Raji (cell line): ENCODE results near the gene SPATA16.

ENCODE experiments used
- POLR2A ChIP-seq: IDR thresholded peaks from 2 replicates; pipeline ENCODE4 v1.6.1; 2011; ENCODE audit warnings: low read depth, low read length, control low read depth; ENCODE audit not compliant: insufficient read depth

SPATA16 gene

DNA sequence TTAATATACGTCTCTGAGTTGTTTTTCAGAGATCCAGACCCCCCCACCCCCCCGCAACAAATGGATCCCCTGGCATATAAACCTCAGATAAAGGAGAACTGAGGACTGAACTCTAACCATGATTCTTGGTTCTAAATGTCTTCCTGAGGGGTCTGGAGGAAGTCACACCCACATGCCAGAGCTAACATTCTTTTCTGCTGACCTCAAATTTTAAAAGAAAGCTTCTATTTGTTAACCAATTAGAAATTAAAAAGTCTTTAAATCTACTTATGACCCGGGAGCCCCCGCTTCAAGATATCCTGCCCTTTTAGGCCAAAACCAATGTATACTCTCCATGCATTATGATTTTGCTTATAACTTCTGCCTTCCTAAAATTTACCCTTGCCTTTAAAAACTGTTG lies 202.2 kb downstream of the SPATA16 start:
- TF ChIP-seq POLR2A: no peak

DNA sequence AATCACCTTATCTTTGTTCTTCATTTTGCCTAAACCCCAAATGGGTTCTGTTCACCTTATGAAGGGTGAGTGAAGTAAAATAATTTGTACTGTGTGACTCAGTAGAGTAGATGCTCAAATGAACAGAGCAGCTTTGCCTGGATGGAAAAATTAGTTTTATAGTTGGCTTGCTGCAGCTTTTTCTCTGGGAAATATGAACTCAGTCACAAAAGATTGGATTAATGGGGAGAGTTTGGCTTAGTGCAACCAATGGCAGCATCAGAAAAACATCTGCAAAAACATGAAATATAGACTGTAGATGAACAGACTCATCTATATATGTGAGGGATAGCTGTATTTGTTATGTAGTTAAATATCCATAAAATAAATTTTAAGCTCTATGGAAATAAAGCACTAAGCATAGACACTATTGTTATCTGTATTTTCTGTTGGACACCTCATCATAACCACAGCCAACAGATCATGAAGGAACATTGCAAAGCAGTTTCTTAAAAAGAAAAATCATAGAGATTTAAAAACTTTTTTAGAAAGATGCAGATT lies 209.2 kb downstream of the SPATA16 start:
- no peak for TF ChIP-seq POLR2A

DNA sequence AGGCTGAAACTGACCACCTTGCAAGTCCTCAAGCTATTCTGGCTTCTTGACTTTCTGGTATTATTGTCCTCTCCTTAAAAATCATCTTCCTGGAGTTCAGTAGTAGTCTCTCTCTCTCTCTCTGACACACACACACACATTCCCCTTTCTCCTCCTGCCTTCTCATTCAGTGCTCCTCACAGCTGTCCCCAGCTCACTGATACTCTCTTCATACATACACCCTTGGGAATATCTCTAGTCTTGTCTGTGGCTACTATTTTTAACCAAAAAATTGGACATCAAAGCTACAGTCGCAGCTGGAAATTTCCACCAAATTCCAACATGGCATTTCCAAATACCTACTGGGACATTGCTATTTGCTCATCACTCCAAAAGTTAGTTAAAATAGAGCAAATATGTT lies 211.6 kb downstream of the SPATA16 start:
- TF ChIP-seq POLR2A: no peak

DNA sequence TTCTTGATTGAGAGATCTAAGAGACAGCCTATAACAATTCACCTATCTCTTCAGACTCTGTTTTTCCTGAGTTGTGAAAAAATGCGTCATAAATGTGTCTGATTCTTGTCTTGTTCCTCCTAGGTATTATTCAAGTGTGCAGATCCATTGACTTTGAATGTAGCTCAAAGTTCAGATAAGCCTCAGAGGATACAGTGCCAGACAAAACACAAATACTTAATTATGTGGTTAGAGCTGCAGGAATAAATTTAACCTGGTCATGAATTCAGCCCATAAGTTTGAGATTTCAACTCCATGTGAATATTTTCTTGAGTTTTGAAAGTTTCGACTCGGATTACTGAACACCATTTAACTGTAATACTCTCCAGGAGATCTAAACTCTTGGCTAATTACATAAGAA lies 216.5 kb downstream of the SPATA16 start:
- TF ChIP-seq POLR2A: no peak

DNA sequence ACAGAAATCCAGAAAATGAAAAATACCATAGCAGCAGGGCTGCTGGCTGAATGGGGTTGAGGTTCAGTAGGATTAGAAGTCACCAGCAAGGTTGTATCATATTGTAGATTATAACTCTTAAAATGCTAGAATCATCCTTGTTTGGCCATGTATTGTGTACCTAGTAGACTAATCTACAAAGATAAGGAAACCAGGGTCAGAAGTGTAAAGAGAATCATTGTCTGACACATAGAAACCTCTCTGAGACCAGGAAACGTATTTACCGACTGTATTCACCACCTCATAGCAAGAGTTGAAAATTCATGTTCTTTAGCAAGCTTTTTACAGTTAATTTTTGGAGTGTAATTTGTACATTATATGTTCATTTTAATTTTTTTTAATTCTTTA lies 221.7 kb downstream of the SPATA16 start:
- no peak for TF ChIP-seq POLR2A

DNA sequence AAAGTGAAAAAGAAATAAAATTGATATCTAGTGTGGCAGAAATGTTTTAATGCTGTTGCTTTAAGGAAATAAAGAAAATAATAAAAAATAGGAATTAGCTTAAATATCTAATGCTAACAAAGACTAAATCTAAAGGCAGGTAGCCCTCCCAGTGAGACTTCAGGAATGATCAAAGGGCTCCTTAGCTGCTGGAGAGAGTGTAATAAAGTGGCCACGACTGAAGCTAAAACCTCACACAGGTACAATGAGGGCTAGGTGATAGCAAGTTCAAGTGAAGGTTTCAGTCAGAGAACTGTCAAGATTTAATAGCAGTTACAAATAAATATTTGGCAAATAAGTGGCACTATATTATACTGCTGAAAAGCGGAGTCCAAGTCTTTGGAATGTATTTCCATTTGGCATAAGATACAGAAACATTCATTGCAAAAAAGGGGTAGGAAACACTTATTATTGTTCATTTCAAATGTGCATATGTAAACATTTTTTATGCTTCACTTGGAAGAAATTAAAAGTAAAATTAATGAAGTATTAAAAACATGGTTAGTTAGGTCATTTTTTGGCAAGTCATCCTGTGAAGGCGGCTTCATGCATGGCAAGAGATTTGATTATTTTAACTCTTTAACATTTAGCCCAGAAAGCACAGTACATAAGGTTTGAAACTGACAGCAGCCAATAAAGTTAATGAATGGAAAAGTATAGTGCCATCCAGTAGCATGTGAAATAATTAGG lies 222.3 kb downstream of the SPATA16 start:
- TF ChIP-seq POLR2A: no peak

DNA sequence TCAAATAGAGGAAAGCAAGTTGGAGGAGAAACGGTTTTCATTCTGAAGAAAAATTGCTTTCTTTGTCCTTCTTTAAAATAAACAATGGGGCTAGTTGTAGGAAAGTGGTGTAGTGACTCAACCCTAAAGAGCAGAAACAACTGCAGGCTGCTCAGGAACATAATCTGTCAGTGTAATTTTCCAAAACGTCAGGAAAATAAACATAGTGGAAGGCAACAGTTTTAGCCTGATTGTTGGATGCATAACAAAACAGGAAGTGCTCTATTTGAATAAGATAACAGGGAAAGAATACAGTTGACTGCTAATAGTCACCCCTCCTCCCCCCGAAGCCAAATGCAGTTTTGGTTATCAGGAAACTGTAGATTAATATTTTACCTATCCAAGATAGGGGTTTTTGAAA lies 222.9 kb downstream of the SPATA16 start:
- no peak for TF ChIP-seq POLR2A

DNA sequence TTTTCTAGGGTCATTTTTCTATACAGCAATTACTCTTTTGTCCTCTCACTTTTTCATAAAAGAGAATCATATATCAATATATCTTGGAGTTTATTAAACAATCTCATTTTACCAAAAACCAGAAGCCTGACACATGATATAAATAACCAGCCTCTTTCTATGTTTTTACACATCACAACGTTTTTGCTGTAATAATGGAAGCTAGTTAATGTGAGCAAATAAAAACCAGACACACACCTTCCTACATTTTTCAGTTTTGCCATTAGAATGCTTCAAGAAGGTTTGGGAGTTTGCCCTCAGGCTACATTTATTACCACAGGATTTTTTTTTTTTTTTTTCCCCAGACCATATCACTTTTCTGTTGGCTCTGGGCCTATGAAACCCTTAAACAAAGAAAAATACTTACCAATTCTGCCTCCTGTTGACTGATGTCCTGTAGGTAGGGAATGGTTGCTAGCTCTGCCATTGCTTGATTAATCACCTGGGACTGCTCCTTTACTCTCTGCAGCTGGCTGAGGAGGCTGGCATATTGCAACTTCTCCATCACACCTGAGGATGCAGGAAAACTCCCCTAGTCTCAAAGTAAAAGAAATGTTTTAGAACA lies 225.0 kb downstream of the SPATA16 start:
- no peak for TF ChIP-seq POLR2A

DNA sequence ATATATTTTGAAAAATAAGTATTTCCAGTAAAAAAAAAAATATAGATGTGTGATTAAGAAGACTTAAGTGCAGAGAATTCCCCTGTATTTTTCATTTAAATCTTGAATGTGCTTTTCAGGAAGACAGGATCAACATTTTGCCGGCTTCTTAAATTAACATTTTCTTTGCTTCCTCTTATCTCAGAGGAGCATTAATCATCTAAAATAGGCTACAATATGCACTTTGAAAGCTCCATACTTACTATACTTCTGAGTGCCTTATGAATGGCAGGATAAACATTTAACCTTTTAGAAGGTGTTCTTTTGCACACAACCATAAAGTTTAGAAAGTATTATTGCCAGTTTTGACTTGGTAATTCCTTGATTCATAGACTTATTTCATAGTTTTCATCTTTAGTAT lies 226.2 kb downstream of the SPATA16 start:
- no peak for TF ChIP-seq POLR2A

DNA sequence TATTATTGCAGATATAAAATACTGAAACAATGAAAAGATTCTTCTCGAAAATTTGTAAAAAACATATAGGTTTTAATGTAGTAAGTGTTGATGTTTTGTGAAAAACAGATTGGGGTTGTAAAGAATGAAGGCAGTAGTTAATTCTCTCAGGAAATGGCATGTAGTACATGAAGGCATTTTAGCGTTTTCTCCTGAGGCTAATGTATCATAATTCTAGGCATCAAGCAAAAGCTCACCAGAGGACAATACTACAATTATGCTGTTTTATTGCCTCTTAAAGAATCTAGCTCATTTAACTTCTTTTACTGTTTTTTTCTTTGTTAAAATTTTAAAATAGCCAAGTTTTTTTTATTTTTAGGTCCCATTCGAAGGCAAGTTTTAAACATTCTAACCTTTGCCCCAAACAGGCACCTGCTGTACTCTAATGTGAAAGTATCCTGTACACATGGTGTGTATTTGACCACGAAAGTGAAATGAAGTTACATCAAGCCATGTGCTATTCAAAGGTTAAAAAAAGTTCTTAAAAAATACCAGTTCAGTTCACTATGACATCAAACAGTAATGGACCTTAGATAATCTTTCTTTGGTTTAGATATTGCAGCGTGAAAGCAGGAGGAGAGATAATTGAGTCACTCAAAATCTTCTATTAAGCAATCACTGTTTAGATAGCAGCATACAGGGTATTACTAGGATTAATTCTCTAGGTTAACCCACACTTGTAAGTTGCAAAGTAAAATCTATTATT lies 227.0 kb downstream of the SPATA16 start:
- TF ChIP-seq POLR2A: no peak

DNA sequence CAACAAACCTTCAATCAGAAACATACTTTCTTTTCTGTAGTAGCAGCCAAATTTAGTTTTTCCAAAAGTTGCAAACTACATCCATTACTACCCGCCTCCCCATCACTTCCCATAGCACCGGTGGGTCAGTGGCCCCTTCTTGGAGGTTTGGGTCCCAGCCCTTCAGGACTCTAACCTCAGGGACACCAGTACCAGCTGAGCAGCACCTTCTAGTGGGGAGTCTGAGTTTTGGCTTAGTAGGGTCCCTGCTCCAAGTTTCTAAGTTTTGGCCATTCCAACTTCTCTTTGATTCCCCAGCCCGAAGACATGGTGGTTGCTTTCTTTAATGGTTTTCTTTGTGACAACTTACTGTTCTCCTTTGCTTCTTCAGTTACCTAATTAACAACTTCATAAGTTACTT lies 229.9 kb downstream of the SPATA16 start:
- TF ChIP-seq POLR2A: no peak

DNA sequence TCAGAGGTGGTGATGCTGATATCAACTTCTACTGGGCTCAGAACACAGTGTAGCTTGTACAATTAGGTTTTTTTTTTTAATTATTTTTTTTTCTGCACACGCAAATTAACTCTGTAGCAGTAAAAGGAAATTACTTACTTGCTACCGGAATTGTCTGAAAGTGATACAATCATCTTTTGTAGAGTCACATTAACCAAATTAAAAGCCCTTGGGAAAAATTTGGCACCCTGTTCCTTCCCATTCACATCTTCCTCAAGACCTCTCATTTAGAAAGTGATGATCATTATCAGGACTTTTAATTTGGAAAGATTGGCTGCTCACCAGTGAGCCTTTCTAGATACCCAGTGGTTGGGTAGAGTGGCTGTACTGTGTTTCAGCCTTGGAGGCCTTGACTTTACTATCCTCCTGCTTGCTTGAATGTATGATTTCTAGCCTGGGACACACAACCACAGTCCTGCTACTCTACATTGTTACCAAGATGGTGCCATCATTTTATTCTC lies 232.2 kb downstream of the SPATA16 start:
- TF ChIP-seq POLR2A: no peak

DNA sequence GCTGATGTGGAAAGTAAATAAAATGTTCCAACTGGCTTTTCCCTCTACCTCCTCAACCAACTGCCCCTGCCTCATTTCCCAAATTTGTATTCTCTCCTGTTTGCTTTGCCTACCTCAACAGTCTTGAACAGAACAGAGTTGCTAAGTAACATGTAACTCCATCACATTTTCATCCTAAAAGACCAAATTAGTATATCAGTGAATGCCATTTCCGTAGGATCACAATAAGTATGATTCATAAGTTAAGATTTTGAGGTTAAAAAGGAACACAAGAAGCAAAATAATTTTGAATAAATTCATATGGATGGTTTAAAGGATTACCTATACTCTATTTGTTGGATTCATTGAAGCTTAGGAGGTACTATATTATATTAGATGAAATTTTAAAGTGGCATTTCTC lies 235.6 kb downstream of the SPATA16 start:
- no peak for TF ChIP-seq POLR2A

DNA sequence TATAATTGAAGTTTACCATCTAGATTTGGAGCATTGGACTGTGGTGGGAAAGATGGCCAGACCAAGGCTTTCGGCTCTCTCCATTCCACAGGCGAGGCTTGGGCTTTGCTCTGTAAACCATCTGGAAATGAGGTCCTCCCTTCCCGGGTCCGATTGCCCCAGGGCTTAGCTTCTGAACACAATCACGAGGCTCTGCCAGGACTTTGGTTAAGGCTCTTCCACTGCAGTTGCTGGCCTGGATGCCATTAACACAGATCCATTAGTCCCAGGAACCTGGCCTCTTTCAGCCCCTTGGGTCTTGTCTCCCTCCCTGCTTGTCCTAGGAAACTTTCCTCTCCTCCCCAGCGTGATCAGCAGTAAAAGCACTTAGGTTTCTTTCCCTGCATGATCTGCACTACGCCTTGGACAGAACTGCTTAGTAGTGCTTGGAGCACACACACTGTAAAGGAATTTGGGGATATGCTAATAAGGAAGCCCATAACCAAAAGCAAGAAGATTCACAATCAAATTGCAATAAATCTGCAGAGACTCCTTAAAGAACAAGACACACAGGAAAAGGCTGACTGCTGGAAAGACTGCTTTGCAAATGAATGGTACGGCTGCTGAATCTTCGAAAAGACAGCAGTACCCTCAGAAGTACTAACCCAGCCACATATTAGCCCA lies 236.2 kb downstream of the SPATA16 start:
- TF ChIP-seq POLR2A: no peak

DNA sequence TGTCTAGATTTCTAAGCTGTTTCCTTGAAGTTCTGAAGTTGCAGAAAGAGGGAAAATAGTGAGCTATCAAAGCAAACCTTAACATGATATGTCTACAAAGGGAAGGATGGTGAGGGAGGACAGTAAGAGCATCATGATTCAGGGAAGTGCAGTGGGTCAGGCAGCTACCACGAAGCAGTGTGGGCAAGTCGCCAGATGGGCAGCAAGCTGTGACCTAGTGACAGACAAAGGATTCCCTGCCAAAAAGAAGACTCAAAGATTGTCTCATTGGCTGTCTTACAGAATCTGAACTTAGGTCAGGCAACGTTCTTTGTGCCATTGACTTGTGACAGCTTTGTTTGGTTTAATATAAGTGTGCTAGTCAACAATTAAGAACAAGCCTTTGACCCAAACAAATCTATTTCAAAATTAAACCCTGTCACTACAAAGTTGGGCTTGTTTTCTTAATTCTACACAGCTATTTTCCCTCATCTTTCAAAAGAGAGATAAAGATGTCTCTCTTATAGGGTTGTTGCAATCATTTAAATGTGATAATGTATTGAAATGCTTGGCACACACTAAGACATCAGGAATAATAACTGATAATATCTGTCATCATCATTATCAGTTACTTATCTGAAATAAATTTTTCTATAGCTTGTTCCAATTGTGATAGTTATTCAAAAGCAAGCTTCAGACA lies 237.3 kb downstream of the SPATA16 start:
- no peak for TF ChIP-seq POLR2A
